ENCODE measurements around the gene GSTO1. TPM values are rescaled to one million over a fixed set of nuclear protein-coding genes. Genes with fewer than 3 reads are reported as not detected.

Gene GSTO1
- total and polyA plus RNA-seq, 2 experiments from 2014 or later: 52.5 to 182 TPM

GRCh38 chr10:104301907-104302690, 47.4 kb downstream of the GSTO1 start:
- Histone ChIP-seq H3K4me2 (no peak overlapping the region), H3K27ac (ENCODE audit: low read depth) (no peak overlapping the region), H3K4me3 (no peak overlapping the region), H3K36me3 (ENCODE audit: insufficient read depth) (peaks cover 6% of the 10 kb centered on the region; the same call in 1 of the 2 replicates), H2AFZ (no peak overlapping the region), H4K20me1 (replicated peaks; ENCODE audit: insufficient read depth) (no peaks in the 10 kb centered on the region), H3K4me1 (ENCODE audit: insufficient read depth) (no peaks in the 10 kb centered on the region), H3F3A (replicated peaks; ENCODE audit: low read depth) (no peaks in the 10 kb centered on the region), H3K27me3 (ENCODE audit: insufficient read depth) (no peaks in the 10 kb centered on the region), H3K9me2 (ENCODE audit: insufficient read depth) (peaks cover 6% of the 10 kb centered on the region; the same call in 1 of the 2 replicates), H3K79me2 (replicated peaks; ENCODE audit: insufficient read depth) (no peaks in the 10 kb centered on the region)
- Mint-ChIP-seq H3K4me1 (peaks cover 16% of the 10 kb centered on the region), H3K27me3 (ENCODE audit: insufficient read depth, low read depth, poor library complexity) (peaks cover 13% of the 10 kb centered on the region), H3K4me3 (no peak overlapping the region), H3K9me3 (peaks cover 29% of the 10 kb centered on the region), H3K36me3 (ENCODE audit: low read depth) (peaks cover 47% of the 10 kb centered on the region), H3K27ac (no peak overlapping the region)
- TF ChIP-seq, protein P1, sequence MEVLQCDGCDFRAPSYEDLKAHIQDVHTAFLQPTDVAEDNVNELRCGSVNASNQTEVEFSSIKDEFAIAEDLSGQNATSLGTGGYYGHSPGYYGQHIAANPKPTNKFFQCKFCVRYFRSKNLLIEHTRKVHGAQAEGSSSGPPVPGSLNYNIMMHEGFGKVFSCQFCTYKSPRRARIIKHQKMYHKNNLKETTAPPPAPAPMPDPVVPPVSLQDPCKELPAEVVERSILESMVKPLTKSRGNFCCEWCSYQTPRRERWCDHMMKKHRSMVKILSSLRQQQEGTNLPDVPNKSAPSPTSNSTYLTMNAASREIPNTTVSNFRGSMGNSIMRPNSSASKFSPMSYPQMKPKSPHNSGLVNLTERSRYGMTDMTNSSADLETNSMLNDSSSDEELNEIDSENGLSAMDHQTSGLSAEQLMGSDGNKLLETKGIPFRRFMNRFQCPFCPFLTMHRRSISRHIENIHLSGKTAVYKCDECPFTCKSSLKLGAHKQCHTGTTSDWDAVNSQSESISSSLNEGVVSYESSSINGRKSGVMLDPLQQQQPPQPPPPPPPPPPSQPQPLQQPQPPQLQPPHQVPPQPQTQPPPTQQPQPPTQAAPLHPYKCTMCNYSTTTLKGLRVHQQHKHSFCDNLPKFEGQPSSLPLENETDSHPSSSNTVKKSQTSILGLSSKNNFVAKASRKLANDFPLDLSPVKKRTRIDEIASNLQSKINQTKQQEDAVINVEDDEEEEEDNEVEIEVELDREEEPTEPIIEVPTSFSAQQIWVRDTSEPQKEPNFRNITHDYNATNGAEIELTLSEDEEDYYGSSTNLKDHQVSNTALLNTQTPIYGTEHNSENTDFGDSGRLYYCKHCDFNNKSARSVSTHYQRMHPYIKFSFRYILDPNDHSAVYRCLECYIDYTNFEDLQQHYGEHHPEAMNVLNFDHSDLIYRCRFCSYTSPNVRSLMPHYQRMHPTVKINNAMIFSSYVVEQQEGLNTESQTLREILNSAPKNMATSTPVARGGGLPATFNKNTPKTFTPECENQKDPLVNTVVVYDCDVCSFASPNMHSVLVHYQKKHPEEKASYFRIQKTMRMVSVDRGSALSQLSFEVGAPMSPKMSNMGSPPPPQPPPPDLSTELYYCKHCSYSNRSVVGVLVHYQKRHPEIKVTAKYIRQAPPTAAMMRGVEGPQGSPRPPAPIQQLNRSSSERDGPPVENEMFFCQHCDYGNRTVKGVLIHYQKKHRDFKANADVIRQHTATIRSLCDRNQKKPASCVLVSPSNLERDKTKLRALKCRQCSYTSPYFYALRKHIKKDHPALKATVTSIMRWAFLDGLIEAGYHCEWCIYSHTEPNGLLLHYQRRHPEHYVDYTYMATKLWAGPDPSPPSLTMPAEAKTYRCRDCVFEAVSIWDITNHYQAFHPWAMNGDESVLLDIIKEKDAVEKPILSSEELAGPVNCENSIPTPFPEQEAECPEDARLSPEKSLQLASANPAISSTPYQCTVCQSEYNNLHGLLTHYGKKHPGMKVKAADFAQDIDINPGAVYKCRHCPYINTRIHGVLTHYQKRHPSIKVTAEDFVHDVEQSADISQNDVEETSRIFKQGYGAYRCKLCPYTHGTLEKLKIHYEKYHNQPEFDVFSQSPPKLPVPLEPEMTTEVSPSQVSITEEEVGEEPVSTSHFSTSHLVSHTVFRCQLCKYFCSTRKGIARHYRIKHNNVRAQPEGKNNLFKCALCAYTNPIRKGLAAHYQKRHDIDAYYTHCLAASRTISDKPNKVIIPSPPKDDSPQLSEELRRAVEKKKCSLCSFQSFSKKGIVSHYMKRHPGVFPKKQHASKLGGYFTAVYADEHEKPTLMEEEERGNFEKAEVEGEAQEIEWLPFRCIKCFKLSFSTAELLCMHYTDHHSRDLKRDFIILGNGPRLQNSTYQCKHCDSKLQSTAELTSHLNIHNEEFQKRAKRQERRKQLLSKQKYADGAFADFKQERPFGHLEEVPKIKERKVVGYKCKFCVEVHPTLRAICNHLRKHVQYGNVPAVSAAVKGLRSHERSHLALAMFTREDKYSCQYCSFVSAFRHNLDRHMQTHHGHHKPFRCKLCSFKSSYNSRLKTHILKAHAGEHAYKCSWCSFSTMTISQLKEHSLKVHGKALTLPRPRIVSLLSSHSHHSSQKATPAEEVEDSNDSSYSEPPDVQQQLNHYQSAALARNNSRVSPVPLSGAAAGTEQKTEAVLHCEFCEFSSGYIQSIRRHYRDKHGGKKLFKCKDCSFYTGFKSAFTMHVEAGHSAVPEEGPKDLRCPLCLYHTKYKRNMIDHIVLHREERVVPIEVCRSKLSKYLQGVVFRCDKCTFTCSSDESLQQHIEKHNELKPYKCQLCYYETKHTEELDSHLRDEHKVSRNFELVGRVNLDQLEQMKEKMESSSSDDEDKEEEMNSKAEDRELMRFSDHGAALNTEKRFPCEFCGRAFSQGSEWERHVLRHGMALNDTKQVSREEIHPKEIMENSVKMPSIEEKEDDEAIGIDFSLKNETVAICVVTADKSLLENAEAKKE (CRISPR knock-in tag; IDR thresholded peaks at IDR 0.05): no peak
- TF ChIP-seq REST (IDR thresholded peaks at IDR 0.05; ENCODE audit: unreplicated experiment) (no peak), STAT1 (IDR thresholded peaks at IDR 0.05; ENCODE audit: unreplicated experiment) (no peak), POLR2AphosphoS5 (IDR thresholded peaks at IDR 0.05; ENCODE audit: low read depth) (no peak), ZNF331 (CRISPR knock-in tag; IDR thresholded peaks at IDR 0.05; ENCODE audit: low read depth) (no peak), EZH2 (IDR thresholded peaks at IDR 0.05; ENCODE audit: low read depth, unreplicated experiment) (no peak), ZNF114 (CRISPR knock-in tag; IDR thresholded peaks at IDR 0.05) (no peak), NANOG (IDR thresholded peaks at IDR 0.05; ENCODE audit: borderline replicate concordance) (no peak), CREB1 (CRISPR knock-in tag; IDR thresholded peaks at IDR 0.05; ENCODE audit: low read depth) (no peak), JUNB (IDR thresholded peaks at IDR 0.05; ENCODE audit: unreplicated experiment) (no peak), EZH2phosphoT487 (IDR thresholded peaks at IDR 0.05; ENCODE audit: unreplicated experiment) (no peak)
- TF ChIP-seq, protein P2, sequence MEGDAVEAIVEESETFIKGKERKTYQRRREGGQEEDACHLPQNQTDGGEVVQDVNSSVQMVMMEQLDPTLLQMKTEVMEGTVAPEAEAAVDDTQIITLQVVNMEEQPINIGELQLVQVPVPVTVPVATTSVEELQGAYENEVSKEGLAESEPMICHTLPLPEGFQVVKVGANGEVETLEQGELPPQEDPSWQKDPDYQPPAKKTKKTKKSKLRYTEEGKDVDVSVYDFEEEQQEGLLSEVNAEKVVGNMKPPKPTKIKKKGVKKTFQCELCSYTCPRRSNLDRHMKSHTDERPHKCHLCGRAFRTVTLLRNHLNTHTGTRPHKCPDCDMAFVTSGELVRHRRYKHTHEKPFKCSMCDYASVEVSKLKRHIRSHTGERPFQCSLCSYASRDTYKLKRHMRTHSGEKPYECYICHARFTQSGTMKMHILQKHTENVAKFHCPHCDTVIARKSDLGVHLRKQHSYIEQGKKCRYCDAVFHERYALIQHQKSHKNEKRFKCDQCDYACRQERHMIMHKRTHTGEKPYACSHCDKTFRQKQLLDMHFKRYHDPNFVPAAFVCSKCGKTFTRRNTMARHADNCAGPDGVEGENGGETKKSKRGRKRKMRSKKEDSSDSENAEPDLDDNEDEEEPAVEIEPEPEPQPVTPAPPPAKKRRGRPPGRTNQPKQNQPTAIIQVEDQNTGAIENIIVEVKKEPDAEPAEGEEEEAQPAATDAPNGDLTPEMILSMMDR (conservative IDR thresholded peaks at IDR 0.05; ENCODE audit: low read depth in 2 of 2): no peak
- TF ChIP-seq, protein P3, sequence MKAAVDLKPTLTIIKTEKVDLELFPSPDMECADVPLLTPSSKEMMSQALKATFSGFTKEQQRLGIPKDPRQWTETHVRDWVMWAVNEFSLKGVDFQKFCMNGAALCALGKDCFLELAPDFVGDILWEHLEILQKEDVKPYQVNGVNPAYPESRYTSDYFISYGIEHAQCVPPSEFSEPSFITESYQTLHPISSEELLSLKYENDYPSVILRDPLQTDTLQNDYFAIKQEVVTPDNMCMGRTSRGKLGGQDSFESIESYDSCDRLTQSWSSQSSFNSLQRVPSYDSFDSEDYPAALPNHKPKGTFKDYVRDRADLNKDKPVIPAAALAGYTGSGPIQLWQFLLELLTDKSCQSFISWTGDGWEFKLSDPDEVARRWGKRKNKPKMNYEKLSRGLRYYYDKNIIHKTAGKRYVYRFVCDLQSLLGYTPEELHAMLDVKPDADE (IDR thresholded peaks at IDR 0.05): no peak
- DNase-seq (ENCODE audit: low spot score): no peak
- ATAC-seq: no peak

All from GM23338 (cell line).